Liver (tissue), 9 donors: Measurements from ENCODE around the gene CRYGS. TPM values are rescaled to one million over a fixed set of nuclear protein-coding genes. Genes with fewer than 3 reads are reported as not detected.

Experiments used
- DNase-seq: peaks from one replicate; pipeline ENCODE4 v3.0.0-alpha.2; 2017; ENCODE audit warnings: low spot score
- H3K27ac ChIP-seq, 2 donors: one replicate each; pipeline ENCODE4 v1.7.0; 2013; ENCODE audit warnings: inconsistent platforms in 2 of 2, low read length in 2 of 2, control low read depth in 1 of 2, low read depth in 1 of 2, mild to moderate bottlenecking in 1 of 2
- H3K27me3 ChIP-seq, 4 donors: one replicate each; pipeline versions ENCODE4 v1.6.1 to v1.7.0; 2013; ENCODE audit warnings: low read length in 3 of 4, inconsistent platforms in 1 of 4, mild to moderate bottlenecking in 1 of 4, moderate library complexity in 1 of 4; ENCODE audit not compliant: control insufficient read depth in 4 of 4, insufficient read depth in 4 of 4
- H3K36me3 ChIP-seq, 4 donors: one replicate each; pipeline versions ENCODE4 v1.6.1 to v1.7.0; 2013; ENCODE audit warnings: low read length in 3 of 4, mild to moderate bottlenecking in 3 of 4, low read depth in 1 of 4, moderate library complexity in 1 of 4; ENCODE audit not compliant: control insufficient read depth in 4 of 4, insufficient read depth in 3 of 4
- H3K4me1 ChIP-seq, 4 donors: one replicate each; pipeline versions ENCODE4 v1.6.1 to v1.7.0; 2013; ENCODE audit warnings: low read length in 3 of 4, mild to moderate bottlenecking in 3 of 4, moderate library complexity in 1 of 4; ENCODE audit not compliant: control insufficient read depth in 4 of 4, insufficient read depth in 4 of 4
- H3K4me3 ChIP-seq, 3 donors: one replicate each; pipeline versions ENCODE4 v1.6.1 to v1.7.0; 2013; ENCODE audit warnings: low read length in 3 of 3, control low read depth in 1 of 3, low read depth in 1 of 3, mild to moderate bottlenecking in 1 of 3
- H3K9ac ChIP-seq, 2 donors: one replicate each; pipeline ENCODE4 v1.7.0; 2013; ENCODE audit warnings: low read length in 2 of 2, mild to moderate bottlenecking in 2 of 2, moderate library complexity in 2 of 2, control low read depth in 1 of 2, low read depth in 1 of 2
- H3K9me3 ChIP-seq, 4 donors: one replicate each; pipeline versions ENCODE4 v1.6.1 to v1.7.0; 2013; ENCODE audit warnings: low read length in 3 of 4; ENCODE audit not compliant: control insufficient read depth in 4 of 4
- ATF3 ChIP-seq: IDR thresholded peaks from 2 replicates; pipeline ENCODE4 v1.6.1; 2016; ENCODE audit warnings: antibody characterized with exemption
- CTCF ChIP-seq: fragments of 150-350 bp; IDR thresholded peaks from 2 replicates; pipeline ENCODE4 v1.5.1; 2017; ENCODE audit warnings: improper control_type of control experiment, low read depth, low read length; ENCODE audit not compliant: missing input control
- FOXA1 ChIP-seq: IDR thresholded peaks from 2 replicates; pipeline ENCODE4 v1.6.1; 2016; ENCODE audit warnings: antibody characterized with exemption
- FOXA2 ChIP-seq: IDR thresholded peaks from 2 replicates; pipeline ENCODE4 v1.6.1; 2016; ENCODE audit warnings: antibody characterized with exemption
- GABPA ChIP-seq, 2 donors: IDR thresholded peaks in 1 of 2; conservative IDR thresholded peaks in 1 of 2; 2 replicates each; pipeline ENCODE4 v1.6.1; 2016; ENCODE audit warnings: antibody characterized with exemption in 2 of 2, mild to moderate bottlenecking in 1 of 2, moderate library complexity in 1 of 2
- HNF4A ChIP-seq, 2 donors: conservative IDR thresholded peaks; 2 replicates each; pipeline ENCODE4 v1.6.1; 2016; ENCODE audit warnings: antibody characterized with exemption in 2 of 2, mild to moderate bottlenecking in 2 of 2
- HNF4G ChIP-seq: IDR thresholded peaks from 2 replicates; pipeline ENCODE4 v1.6.1; 2016; ENCODE audit warnings: antibody characterized with exemption
- JUND ChIP-seq, 2 donors: IDR thresholded peaks; 2 replicates each; pipeline ENCODE4 v1.6.1; 2016; ENCODE audit warnings: antibody characterized with exemption in 2 of 2
- NR2F2 ChIP-seq: IDR thresholded peaks from 2 replicates; pipeline ENCODE4 v1.6.1; 2016; ENCODE audit warnings: antibody characterized with exemption
- RAD21 ChIP-seq, 2 donors: IDR thresholded peaks; 2 replicates each; pipeline ENCODE4 v1.6.1; 2016; ENCODE audit warnings: antibody characterized with exemption in 2 of 2, mild to moderate bottlenecking in 2 of 2
- REST ChIP-seq: IDR thresholded peaks from 2 replicates; pipeline ENCODE4 v1.6.1; 2016; ENCODE audit warnings: antibody characterized with exemption, mild to moderate bottlenecking
- RXRA ChIP-seq, 2 donors: IDR thresholded peaks; 2 replicates each; pipeline ENCODE4 v1.6.1; 2017 to 2018; ENCODE audit warnings: antibody characterized with exemption in 2 of 2, mild to moderate bottlenecking in 1 of 2
- SP1 ChIP-seq: IDR thresholded peaks from 2 replicates; pipeline ENCODE4 v1.6.1; 2018; ENCODE audit warnings: antibody characterized with exemption, mild to moderate bottlenecking
- TAF1 ChIP-seq: conservative IDR thresholded peaks from 2 replicates; pipeline ENCODE4 v1.6.1; 2016; ENCODE audit warnings: antibody characterized with exemption, mild to moderate bottlenecking
- WGBS: extraction: QIAGEN DNeasy Blood & Tissue Kit; methylation state at CpG from one replicate; pipeline ENCODE4 v1.1.7; 2013; 5-methylcytosine and 5-hydroxymethylcytosine counted together
- polyA plus RNA-seq, 2 donors: library from polyadenylated mRNA; stranded (reverse) in 1 of 2; unstranded in 1 of 2; fragments of 200-250 nt in 1 of 2; fragments of >200 nt in 1 of 2; fragmentation: Nextera tagmentation in 1 of 2; extraction: Ambion mirVana in 1 of 2; gene quantifications; one replicate each; pipeline versions ENCODE4 v1.2.1 to v1.2.3, GENCODE V29; 2013 to 2015
- total RNA-seq, 2 donors: library from RNA; depleted of rRNA; stranded (reverse); fragments of >200 nt; gene quantifications; one replicate each; pipeline ENCODE4 v1.2.3, GENCODE V29; 2014
- TF ChIP-seq, protein P1 (sequence below): IDR thresholded peaks from 2 replicates; pipeline ENCODE4 v1.6.1; 2016; ENCODE audit warnings: antibody characterized with exemption
- donor health status: healthy.
- donor health status: healthy.
- donor health status: healthy.
- donor health status: healthy.
- donor health status: healthy.

CRYGS gene
- total and polyA plus RNA-seq, 4 donors, result 0.53 to 3.6 (median 1.2) TPM

- Histone ChIP-seq H3K27ac (no peak overlapping the region), H3K9me3 (no peaks in the 10 kb centered on the region), H3K27me3 (no peaks in the 10 kb centered on the region), H3K36me3 (peaks cover 2 to 29% (median 21%) of the 10 kb centered on the region in 4 donors), H3K9ac (peak overlapping the region; percentile 17 to 87), H3K4me1 (peaks cover 0 to 32% (median 25%) of the 10 kb centered on the region in 4 donors), H3K4me3 (peak overlapping the region; percentile 77 to 97 (median 97))
- 66% methylated on average over 2 of the region's 2 CpGs for WGBS
- no peak for DNase-seq
- no peak for TF ChIP-seq RAD21 (IDR thresholded peaks at IDR 0.05)
- TF ChIP-seq, protein P1, sequence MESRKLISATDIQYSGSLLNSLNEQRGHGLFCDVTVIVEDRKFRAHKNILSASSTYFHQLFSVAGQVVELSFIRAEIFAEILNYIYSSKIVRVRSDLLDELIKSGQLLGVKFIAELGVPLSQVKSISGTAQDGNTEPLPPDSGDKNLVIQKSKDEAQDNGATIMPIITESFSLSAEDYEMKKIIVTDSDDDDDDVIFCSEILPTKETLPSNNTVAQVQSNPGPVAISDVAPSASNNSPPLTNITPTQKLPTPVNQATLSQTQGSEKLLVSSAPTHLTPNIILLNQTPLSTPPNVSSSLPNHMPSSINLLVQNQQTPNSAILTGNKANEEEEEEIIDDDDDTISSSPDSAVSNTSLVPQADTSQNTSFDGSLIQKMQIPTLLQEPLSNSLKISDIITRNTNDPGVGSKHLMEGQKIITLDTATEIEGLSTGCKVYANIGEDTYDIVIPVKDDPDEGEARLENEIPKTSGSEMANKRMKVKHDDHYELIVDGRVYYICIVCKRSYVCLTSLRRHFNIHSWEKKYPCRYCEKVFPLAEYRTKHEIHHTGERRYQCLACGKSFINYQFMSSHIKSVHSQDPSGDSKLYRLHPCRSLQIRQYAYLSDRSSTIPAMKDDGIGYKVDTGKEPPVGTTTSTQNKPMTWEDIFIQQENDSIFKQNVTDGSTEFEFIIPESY, result no peak
- no peak for TF ChIP-seq HNF4A (conservative IDR thresholded peaks at IDR 0.05)
- no peak for TF ChIP-seq CTCF
- TF ChIP-seq JUND (IDR thresholded peaks at IDR 0.05), result no peak
- TF ChIP-seq GABPA (IDR thresholded peaks at IDR 0.05 in 1 of 2, conservative IDR thresholded peaks at IDR 0.05 in 1 of 2), result no peak
- TF ChIP-seq ATF3, result no peak
- TF ChIP-seq TAF1, result no peak
- no peak for TF ChIP-seq REST
- no peak for TF ChIP-seq HNF4G
- TF ChIP-seq NR2F2, result no peak
- TF ChIP-seq FOXA2, result no peak
- no peak for TF ChIP-seq FOXA1
- no peak for TF ChIP-seq RXRA (IDR thresholded peaks at IDR 0.05)
- TF ChIP-seq SP1, result no peak
Observed at GRCh38 chr3:186571644-186572013, 27.4 kb upstream of the CRYGS start.

DNA sequence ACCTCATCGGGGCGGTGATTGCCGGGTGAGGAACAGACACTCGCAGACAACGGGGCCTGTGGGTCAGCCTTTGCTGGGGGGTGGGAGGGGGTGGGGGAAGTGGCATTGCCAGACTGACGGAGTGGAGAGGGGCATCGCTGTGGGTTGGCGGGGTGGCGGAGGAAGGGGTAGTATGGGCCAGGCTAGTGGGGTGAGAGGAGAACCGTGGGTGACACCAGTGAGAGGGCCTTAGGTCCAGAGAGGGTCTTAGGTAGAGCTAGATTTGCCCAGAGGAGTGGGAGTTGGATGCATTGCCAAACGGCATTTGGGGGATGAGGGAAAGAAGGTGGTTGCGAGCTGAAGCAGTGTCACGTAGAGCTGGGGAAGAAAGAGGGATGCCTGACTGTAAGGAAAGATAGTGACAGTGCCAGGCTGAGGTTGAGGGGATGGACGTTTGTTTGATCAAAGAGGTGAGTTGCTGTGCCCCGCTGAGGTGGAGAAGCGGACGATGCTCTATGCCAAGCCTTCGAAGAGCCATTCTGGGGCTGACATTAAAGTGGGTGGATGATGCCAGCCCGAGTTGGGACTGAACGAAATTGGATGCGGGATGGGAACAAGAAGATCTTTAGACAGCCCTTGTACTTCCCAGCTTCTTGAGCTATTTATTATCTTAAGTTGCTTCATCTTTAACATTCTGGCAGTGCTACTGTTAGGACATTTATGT lies 26.9 kb upstream of the CRYGS start:
- TF ChIP-seq HNF4G, result no peak
- no peak for TF ChIP-seq SP1
- TF ChIP-seq RAD21 (IDR thresholded peaks at IDR 0.05), result no peak
- DNase-seq, result no peak
- Histone ChIP-seq H3K36me3 (peaks cover 2 to 26% (median 15%) of the 10 kb centered on the region in 4 donors), H3K4me3 (peak overlapping the region; percentile 77 to 97 (median 97)), H3K27me3 (no peaks in the 10 kb centered on the region), H3K9me3 (no peaks in the 10 kb centered on the region), H3K4me1 (peaks cover 0 to 37% (median 30%) of the 10 kb centered on the region in 4 donors), H3K9ac (peak overlapping the region; percentile 43 to 87), H3K27ac (peak overlapping the region; percentile 79 to 93)
- 4% methylated on average over 21 of the region's 21 CpGs for WGBS
